Stimulated activated CD4-positive, alpha-beta T cell treated with anti-CD3 and anti-CD28 coated beads, TNF-alpha, amount 100 ng/mL, for 1 hour (primary cell): ENCODE measurements around the gene LRCH4.

ENCODE experiments used
- DNase-seq, 3 donors: peaks; one replicate each; pipeline ENCODE4 v3.0.0-alpha.2; 2020; ENCODE audit warnings: low read depth in 3 of 3, low spot score in 1 of 3

LRCH4 gene, protein sequence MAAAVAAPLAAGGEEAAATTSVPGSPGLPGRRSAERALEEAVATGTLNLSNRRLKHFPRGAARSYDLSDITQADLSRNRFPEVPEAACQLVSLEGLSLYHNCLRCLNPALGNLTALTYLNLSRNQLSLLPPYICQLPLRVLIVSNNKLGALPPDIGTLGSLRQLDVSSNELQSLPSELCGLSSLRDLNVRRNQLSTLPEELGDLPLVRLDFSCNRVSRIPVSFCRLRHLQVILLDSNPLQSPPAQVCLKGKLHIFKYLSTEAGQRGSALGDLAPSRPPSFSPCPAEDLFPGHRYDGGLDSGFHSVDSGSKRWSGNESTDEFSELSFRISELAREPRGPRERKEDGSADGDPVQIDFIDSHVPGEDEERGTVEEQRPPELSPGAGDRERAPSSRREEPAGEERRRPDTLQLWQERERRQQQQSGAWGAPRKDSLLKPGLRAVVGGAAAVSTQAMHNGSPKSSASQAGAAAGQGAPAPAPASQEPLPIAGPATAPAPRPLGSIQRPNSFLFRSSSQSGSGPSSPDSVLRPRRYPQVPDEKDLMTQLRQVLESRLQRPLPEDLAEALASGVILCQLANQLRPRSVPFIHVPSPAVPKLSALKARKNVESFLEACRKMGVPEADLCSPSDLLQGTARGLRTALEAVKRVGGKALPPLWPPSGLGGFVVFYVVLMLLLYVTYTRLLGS

DNA sequence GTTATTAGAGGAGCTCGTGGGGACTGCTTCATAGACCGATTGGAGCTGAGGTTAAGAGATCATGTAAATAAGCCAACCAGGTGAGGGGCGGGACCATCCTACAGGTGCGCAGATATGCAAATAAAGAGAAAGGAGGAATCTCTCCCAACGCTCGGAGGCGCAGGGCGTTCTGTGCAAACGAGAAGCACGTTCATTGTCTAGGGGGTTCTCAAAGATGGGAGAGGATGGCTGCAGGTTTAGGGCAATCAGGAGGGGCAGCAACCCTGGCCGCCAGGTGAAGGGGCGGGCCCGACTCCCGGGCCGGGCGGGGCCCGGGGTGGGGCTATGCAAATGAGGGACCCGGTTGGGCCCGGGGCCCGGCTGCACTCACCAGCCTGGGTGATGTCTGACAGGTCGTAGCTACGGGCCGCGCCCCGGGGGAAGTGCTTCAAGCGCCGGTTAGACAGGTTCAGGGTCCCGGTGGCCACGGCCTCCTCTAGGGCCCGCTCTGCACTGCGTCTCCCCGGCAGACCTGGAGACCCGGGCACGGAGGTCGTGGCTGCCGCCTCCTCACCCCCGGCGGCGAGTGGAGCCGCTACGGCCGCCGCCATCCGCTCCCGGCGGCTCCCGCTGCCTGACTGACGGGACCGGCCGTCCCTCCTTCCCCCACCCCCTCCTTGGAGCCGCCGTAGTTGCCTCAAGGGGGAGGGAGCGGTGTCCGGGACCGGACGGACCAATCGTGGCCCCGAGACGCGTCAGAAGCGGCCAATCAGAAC is at the start of gene LRCH4:
Gene LRCH4, minus strand, starts transcription at position 619 of the 755 bp plus-strand sequence. Its CDS starts 29 bp downstream, at position 590.
- peak in 1 of 3 donors; percentile 47 for DNase-seq

DNA sequence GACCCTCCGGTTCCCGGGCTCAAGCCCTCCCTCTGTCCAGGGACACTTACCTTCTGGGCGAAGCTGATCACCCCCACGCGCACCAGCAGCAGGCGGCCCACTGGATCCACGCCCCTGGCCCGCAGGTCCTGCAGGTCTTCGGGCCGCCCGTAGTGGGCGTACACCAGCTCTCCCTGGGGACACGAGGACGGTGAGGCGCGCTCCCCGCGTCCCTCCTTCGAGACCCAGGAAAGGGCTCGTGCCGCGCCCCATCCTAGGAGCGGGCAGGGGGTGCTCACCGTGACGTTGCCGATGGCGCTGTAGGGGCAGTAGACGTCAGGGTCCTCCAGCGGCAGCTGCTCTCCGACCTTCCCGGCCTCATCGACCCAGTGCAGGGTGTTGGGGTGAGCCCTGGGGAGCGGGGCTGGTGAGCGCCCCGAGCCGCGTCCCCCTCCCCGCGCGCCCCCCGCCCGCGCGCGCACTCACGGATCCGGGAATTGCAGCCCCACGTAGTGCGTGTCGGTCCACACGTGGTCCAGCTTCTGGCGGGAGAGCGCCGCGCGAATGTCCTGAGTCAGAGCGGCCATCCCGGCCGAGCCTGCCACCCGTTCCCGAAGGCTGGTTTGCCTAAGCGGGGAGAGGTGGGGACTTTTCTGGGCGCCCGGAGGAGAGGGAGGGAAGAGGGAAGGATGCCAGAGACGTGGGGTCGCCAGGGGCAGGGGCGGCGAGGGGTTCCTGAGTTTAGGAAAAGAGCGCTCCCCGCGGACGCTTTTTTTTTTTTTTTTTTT is 47.2 kb upstream of the LRCH4 start:
- peak in 1 of 3 donors; percentile 12 for DNase-seq

DNA sequence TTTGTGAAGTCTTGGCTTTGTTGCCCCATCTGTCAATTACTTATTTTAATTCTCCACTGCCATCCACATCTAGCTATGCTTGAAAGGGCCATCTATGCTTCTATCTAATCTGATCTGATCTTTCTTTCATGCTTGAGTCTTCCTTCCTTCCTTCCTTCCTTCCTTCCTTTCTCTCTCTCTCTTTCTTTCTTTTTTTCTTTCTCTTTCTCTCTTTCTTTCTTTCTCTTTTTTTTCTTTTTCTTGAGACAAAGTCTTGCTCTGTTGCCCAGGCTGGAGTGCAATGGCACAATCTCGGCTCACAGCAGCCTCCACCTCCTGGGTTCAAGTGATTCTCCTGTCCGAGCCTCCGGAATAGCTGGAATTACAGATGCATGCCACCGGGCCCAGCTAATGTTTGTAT is 44.1 kb upstream of the LRCH4 start:
- DNase-seq, result no peak

DNA sequence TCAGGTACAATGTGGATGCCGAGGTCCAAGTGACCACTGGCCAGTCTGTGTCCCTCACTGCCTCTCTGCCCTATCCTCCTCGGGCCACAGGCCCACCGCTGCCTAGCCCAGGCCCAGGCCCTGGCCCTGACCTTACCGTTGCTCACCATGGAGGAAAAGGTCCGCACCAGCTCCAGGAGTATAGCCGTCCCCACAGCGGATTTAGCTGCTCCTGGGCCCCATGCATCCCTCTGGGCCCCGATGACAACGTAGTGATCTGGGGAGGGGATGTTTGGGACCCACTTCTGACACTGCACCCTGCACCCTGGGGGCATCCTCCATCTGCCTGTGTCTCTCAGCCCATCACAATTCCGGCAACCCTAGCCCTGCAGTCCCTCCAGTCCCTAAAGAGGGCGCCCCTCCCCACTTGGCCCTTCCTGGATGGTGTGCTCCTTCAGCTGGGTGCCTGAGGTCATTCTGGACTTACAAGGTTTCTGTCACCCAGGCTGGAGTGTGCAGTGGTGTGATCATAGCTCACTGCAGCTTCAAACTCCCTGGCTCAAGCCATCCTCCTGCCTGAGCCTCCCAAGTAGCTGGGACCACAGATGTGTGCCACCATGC is 43.3 kb upstream of the LRCH4 start:
- no peak for DNase-seq

DNA sequence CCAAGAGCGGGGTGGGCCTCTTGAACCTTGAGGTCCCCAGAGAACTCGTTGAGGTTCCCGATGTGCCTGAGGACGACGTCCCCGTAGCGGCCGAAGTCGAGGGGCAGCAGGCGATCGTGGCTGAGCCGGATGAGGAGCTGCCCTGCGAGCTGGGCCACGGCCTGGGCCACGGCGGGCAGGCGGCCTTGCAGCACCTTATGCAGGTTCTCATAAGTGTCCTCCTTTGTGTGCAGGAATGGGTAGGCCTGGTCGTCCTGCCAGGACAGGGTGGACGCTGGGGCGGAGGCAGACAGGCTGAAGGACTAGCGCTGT is 41.3 kb upstream of the LRCH4 start:
- no peak for DNase-seq

DNA sequence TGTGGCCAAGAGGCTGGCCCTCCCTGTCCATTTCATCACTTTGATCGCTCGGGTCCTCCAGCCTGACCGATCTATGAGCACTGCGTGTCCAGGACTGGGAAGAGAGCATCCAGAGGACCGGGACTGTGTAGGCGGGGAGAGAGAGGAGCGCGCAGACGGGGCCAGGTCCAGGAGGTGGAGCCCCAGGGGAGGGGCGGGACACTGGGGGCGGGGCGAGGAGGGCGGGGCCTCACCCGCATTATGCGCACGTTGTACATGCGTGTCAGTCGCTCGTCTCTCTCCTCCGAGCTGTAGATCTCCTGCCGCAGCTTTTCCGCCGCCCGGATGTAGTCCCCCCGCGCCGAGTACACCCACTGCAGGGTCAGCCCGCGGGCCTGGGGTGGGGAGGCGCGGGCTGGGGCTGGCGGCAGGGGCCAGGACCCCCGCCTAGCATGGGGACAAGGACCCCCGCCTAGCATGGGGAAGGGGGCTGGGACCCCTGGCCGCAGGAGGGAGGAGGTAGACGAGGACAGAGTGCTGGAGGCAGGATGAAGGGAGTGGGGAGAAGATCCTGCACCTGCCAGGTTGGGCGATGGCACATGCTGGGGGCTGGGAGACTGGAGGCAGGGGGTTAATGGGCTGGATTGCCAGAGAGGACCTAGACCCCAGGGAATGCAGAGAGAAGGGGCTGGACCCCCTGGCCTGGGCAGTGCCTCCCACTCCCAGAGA is 40.8 kb upstream of the LRCH4 start:
- peak; percentile 78 to 85 (median 79) for DNase-seq

DNA sequence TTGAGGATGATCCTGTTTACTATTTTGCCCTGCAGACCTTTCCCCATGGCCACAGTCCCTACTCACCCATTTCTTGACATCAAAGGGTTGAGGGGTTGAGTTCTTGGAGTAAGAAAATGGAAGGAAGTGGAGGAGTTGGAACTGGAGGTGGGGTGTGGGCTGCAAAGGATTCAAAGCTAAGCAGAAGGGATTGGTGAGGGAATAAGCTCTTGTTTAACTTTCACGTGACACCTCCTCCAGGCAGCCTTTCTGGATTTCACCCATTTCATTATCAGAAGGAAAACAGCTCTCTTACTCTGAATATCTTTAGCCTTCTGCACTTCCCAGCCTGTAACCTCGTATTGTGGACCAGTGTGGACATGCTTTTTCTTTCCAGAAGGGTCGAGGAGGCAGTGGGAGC is 40.1 kb upstream of the LRCH4 start:
- DNase-seq, result no peak

DNA sequence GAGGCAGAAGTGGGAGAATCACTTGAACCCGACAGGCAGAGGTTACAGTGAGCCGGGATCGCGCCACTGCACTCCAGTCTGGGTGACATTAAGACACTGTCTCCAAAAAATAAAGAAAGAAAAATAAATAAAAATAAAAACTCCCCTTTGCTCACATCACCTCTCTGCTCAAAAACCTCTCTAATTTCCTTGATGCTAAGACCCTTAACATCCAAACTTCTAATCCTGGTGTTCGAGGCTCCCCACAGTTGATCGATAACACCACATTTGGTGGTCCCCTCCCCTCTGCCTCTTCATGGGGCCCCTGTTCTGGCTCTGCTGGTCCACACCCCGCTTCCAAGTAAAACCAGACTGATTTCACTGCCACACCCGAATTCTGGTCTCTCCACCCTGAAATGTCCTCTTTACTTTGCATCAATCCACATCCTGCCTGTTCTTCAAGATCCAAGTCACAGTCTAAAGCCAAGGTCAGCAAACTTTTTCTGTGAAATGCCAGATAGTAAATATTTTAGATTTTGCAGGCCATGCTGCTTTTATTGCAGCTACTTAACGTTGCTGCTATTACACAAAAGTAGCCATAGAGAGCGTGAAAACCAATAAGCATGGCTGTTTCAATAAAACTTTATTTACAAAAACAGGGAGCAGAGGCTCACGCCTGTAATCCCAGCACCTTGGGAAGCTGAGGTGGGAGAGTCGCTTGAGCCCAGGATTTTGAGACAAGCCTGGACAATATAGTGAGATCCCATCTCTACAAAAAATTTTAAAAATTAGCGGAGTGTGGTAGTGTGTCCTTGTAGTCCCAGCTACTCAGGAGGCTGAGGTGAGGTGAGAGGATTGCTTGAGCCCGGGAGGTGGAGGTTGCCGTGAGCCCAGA is 38.3 kb upstream of the LRCH4 start:
- DNase-seq, result no peak

DNA sequence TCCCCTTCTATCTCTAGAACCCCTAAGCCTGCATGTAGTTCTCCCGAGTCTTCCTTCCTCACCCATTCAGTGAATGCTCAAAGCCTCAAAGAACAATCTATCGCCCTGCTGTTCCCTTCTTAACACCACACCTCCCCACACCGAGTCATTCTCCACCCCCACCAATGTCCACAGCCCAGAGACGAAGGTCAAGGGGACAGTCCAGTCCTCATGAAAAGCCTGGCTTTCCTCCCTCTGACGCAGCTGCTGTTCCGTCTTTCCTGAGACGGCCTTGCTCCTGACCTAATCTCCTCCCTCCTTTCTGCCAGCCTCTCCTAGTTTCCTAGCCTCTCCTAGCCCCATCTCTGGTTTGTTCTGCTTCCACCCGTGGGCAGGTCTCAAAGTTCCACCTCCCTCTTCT is 35.6 kb upstream of the LRCH4 start:
- no peak for DNase-seq

DNA sequence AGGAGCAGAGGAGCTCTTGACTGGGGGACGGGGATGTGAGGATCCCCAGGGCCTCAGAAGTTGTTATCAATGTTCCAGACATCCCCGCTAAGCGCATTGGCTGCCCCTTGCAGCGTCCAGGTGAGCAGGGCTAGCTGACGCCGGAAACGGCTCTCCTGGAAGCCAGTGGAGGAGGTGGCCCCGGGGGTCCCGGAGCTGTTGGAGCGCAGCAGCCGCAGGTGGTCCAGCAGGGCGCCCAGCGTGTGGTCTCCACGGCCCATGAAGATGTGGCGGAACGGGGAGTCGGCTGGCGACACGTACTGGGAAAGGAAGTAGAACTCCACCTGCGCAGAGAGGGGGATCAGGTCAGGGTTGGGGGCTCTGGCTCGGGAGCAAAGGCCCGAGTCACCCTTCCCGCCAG is 34.9 kb upstream of the LRCH4 start:
- no peak for DNase-seq

DNA sequence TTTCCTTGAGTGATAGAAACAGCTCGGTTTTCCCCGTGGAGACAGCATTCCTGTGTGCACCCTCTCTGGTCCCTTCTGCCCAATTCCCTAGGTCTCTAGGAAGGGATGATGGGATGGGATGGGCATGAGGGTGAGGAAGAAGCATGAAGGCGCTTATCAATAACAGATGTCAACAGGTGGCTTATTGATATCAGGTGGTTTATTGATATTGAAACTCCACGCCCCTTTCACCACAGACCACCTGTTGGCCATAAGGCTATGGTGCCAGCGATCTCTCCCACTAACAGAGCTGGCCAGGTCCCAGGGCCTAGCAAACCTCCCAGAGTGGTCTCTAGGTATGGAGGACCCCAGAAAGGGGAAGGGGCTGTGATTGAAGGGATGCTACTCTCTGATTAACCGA is 34.3 kb upstream of the LRCH4 start:
- DNase-seq, result no peak

DNA sequence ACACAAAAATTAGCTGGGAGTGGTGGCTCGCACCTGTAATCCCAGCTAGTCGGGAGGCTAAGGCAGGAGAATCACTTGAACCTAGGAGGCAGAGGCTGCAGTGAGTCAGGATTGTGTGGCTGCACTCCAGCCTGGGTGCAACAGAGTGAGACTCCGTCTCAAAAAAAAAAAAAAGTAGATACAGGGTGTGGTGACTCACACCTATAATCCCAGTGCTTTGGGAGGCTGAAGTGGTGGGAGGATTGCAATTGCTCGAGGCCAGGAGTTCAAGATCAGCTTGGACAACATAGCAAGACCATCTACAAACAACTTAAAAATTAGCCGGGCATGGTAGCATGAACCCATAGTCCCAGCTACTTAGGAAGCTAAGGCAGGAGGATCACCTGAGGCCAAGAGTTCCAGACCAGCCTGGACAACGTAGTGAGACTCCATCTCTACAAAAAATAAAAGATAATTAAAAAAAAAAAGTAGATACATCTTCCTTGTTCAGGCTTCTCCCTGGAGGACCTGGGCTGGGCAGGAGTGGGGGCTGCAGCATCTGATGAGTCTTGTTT is 28.5 kb upstream of the LRCH4 start:
- no peak for DNase-seq

DNA sequence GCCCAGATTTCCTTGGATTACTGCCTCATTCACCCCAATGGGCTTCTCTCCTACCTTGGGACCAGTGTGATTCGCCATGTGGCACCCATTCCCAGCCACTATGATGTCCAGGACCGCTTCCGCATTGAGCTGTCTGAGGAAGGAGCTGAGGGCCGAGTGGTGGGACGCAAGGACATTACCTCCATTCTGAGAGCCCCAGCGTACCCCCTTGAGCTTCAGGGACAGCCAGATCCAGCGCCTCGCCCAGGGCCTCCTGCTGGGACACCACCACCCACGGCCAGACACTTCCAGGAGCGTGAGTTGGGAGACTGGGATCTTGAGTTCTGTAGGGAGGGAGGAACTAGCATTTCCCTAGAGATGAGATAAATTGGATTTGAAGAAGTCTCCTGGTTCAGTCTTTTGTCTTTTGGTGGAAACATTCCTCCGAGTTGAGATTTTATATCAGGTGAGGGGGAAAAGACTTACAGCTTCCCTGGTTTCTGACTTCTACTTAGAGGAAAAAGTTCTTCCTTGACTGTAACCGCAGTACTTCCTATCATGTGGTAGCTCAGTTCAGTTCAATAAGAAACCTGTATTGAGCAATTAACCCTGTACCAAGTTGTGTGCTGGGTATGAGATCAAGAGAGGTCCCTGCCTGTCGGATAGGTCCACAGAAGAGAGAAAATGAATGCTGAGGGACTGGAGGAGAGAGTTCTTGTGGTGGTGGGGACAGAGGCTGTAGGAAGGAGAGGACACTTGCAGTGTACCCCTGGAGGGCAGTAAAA is 27.7 kb upstream of the LRCH4 start:
- no peak for DNase-seq

DNA sequence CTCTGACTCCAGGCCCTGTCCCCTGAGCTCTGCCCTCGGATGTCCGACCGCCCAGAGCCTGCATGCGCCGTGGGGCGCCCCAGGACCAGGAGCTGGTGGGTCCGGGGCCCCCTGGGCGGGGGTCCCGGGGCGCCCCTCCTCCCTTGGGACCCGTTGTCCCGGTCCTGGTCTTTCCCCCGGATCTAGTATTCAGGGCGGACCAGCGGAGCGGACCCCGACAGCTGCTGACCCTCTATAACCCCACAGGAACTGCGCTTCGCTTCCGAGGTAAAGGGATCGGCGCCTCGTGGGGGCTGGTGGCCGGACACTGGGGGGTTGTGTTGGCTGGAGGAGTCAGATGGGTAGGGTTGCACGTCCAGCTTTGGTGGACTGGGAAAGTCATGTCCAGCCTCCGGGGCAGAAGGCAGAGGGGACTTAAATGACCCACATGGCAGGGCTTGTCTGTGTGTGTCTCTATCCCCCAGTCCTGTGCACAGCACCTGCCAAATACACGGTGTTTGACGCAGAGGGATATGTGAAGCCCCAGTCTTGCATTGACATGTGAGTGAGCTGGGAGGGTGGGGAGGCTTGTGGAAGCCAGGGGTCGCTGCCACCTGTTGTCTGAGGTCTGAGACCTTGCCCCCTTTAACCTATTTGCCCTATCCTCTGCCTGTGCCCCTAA is 26.9 kb upstream of the LRCH4 start:
- DNase-seq, result no peak

DNA sequence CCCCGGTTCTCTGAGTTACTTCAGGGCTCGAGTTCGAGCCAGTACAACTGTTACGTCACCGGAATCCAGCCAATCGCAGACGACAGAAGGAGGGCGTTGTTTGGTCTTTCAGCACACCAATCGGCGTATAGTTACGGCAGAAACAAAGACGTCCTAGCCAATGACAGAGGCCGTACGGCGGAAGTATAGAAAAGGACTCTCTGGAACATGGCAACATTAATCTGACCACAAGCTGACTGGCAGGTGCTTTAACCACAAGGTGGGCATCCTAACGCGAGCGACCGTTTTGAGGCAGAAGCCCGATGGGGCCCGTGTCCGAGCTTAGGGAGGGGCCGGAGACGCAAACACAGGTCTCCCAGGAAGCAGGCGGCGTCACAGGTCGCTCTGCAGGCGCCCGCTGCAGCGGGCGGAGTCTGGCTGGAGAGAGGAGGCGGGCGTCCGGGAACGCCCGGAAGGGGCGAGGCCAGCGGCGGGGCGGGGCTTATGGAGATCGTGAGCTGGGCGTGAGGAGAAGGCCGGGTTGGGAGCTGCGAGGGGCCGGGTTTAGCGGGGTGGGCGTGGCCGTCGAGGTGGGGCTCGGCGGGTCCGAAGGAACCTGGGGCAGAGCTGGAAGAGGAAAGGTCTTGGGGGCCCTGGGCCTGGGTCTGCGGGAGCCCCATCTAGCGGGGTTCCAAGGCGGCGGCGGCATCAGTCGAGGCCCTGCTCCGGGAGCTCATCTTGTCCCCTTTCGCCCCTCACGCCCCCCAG is 26.2 kb upstream of the LRCH4 start, which contains the start of gene MOSPD3:
Gene MOSPD3, plus strand, starts transcription at position 558 of the 747 bp plus-strand sequence. CDS start 252 bp downstream, outside the sequence.
- peak; percentile 93 to 98 (median 96) for DNase-seq

DNA sequence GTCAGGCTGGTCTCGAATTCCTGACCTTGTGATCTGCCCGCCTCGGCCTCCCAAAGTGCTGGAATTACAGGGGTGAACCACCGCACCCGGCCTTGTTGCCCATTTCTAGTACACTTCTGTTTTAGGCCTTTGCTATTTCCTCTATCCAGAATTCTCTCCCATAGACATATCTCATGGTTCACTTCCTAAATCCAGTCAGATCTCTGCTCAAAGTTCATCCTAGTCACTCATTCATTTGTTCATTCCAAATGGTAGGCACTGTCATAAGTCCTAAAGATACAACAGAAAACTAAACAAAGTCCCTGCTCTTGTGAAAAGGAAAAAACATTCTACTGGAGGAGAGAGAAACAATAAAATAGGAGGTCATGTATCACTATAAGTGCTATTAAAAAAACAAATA is 24.0 kb upstream of the LRCH4 start:
- DNase-seq, result no peak

DNA sequence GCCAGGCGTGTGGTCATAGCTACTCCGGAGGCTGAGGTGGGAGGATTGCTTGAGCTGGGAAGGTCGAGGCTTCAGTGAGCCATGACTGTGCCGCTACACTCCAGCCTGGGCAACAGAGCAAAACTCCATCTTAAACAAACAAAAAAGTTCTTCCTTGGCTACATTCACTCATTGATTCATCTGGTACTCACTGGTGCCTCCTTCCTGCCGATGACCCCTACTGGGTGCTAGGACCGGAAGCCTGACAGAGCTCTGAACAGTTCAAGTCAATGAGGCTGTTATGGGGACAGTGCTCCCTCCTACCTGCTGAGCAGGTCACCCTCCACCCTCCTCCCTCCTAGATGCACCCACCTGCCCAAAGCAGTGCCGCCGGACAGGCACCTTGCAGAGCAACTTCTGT is 21.2 kb upstream of the LRCH4 start:
- DNase-seq, result no peak
